GM12865 (cell line): ENCODE data around the gene FAM50A.
A peak's percentile ranks its signal among the peaks of the same experiment; 100 is the strongest.

Experiments
- DNase-seq: peaks from one replicate; pipeline ENCODE4 v3.0.0; 2010; ENCODE audit warnings: low read depth
- H3K4me3 ChIP-seq: 2 replicates; pipeline ENCODE4 v1.5.1; 2011; ENCODE audit warnings: mild to moderate bottlenecking, low read depth, low read length, control low read depth
- CTCF ChIP-seq: IDR thresholded peaks from 2 replicates; pipeline ENCODE4 v1.5.1; 2011; ENCODE audit warnings: low read length, control low read depth, low read depth, inconsistent platforms; ENCODE audit not compliant: insufficient read depth; ENCODE audit errors: missing control alignments

FAM50A gene

DNA sequence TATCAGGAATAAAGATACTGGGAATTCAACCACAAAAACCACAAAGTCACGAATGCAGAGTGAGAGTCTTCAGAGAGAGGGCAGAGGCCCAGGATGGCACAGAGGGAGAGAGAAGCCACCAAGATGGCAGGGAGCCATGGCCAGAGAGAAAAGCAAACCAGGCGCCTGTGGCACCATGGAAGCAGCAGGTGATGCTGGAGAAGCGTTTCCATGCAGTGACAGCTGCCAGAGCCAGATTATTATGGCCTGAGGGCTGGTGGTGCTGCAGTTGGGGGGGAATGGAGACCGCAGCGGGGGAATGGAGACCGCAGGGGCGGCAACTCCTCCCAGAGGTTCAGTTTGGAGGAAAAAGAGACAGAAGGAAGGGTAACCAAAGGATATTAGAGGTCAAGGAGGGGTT, 26.8 kb upstream of the FAM50A start:
- no peak overlapping the region for H3K4me3 ChIP-seq
- no peak for TF ChIP-seq CTCF
- DNase-seq, result no peak

DNA sequence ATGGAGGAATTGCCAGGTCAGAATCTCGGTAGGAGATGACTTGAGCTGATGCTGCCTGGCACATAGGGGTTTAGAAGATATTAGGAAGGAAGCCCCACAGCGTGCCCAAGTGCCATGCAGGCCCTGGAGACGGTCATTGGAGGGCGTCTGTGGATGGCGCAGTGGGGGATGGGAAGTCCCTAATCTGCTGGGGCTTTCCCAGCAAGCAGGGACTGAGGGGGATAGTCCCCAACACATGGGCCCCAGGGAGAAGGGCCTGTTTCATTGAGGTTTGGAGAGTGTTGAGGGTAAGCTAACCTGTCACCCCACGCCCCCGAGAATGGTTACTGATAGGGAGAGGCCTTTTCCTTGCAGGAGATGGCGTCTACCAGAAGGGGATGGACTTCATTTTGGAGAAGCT, 24.8 kb upstream of the FAM50A start:
- DNase-seq, result peak; percentile 63
- H3K4me3 ChIP-seq, result no peak overlapping the region; the same call in 1 of the 2 replicates
- TF ChIP-seq CTCF, result no peak

DNA sequence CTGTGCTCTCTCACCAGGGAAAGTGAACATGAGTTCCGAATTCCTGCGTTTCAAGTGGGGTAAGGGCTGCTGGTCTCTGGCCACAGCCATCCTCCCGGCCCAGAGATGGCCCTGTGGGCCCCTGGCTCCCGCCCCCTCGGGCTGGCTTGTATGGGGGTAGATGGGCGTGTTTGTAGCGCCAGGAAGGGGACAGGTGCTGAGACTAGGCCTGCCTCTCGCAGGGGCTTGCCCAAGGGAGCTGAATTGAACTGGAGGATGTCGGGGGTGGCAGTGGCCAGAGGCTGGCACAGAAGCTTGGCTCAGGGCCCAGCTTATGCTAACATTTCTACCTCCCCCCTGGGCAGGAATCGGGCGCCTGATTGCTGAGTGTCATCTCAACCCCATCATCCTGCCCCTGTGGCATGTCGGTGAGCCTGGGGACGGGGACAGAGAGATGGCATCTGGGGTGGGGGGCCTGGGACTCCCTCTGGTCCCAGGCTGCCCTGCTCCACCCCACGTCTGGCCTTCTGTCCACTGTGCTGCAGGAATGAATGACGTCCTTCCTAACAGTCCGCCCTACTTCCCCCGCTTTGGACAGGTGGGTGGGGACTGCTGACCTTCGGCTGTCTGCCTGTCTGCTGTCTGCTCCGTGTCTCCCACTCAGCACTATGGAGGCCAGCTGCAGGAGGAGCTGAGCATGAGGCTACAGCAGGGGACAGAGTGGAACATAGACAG, 24.1 kb upstream of the FAM50A start:
- H3K4me3 ChIP-seq, result peak overlapping the region; percentile 8
- DNase-seq, result no peak
- TF ChIP-seq CTCF, result no peak

DNA sequence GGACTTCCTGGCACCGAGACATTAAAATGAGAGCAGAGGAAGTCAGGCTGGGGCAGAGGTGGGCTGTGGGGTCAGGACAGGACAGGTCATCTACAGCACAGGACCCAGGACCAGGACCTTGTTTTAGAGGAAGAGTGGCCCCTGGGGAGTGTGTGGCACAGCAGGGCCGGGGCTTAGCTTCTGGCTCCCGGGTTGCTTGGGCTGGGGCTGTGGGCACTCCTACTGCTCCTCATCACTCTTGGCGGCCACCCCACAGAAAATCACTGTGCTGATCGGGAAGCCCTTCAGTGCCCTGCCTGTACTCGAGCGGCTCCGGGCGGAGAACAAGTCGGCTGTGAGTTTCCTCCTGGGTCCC, 23.6 kb upstream of the FAM50A start:
- no peak overlapping the region for H3K4me3 ChIP-seq
- DNase-seq, result no peak
- no peak for TF ChIP-seq CTCF

GRCh38 chrX:154426916-154427770, 16.8 kb upstream of the FAM50A start:
- H3K4me3 ChIP-seq, result no peak overlapping the region
- DNase-seq, result no peak
- TF ChIP-seq CTCF, result no peak

DNA sequence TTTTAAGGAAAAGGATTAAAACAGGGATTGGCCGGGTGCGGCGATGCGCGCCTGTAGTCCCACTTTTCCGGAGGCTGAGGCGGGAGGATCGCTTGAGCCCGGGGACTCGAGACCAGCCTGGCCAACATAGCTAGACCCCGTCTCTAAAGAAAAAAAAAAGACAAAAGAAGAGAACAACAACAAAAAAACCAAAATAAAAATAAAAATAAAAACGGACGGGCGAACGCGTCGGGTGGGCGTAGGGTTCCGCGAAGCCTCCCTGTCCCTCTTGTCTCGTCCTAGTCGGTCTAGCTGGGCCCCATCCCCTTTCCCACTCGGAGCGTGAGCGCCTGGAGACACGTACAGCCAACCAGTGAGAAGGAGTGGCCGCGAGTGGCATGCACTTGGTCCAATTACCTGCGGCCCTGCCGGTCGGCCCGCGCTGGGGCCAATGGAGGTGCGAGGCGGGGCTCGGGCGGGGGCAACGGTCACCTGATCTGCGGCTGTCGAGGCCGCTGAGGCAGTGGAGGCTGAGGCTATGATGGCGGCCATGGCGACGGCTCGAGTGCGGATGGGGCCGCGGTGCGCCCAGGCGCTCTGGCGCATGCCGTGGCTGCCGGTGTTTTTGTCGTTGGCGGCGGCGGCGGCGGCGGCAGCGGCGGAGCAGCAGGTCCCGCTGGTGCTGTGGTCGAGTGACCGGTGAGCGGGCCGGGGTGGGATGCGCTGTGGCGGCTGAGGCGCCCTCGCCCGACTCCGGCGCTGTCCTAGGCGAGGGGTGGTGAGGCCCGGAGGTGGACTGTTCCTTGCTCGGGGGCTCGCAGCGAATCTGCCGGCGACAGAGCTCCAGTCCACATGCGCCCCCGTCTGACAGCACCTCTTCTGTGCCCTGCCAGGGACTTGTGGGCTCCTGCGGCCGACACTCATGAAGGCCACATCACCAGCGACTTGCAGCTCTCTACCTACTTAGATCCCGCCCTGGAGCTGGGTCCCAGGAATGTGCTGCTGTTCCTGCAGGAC, 15.5 kb upstream of the FAM50A start, which contains the start of gene ATP6AP1:
TSS of gene ATP6AP1 (plus strand) at position 502 of the 996 bp plus-strand sequence. CDS start at position 518, 16 bp downstream.
- TF ChIP-seq CTCF, result no peak
- DNase-seq, result peak; percentile 96
- peak within 1 kb of the TSS; percentile 74 for H3K4me3 ChIP-seq
